GM19238 (cell line): ENCODE results near the gene TCIRG1.

Experiments used
- DNase-seq: peaks from one replicate; pipeline ENCODE4 v3.0.0; 2011; ENCODE audit warnings: low spot score; ENCODE audit not compliant: insufficient read length

TCIRG1 gene

DNA sequence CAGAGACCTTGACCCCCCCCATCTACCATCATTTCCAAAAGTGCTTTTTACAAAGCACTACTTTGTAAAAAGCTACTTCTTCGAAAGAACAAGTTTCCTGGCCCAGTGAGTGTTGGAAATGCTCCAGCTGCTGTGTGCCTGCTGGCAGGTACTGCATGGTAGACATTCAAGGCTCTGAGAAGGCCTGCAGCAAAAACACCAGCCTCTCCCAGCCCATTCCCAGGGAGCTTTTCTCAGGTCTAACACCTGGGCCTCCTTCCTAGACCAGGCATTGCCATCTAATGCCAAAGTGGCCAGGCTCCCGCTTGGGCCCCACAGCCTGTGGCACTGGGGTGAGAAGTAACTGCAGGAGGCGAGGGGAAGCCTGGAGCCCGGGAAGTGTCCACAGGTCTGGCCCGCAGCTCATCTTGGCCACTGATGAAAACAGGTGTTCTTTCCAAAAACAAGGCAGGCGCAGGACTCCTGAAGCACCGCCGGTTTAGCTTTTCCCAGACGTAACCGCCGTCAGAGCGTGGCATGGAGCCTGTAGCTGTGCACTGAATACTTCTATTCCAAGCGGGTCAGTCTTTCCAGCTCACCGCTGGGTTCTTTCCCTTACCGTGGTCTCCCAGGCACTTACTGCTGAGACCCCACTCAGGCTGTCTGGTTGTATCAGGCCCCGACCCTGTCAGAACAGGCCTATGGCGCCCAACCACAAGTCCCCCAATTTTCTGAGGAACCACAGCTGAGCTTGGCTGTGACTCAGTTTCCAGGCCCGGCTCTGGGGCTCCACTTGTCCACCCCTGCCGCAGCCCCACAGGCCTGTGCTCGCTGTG is 1.2 kb upstream of the TCIRG1 start:
- DNase-seq: no peak

DNA sequence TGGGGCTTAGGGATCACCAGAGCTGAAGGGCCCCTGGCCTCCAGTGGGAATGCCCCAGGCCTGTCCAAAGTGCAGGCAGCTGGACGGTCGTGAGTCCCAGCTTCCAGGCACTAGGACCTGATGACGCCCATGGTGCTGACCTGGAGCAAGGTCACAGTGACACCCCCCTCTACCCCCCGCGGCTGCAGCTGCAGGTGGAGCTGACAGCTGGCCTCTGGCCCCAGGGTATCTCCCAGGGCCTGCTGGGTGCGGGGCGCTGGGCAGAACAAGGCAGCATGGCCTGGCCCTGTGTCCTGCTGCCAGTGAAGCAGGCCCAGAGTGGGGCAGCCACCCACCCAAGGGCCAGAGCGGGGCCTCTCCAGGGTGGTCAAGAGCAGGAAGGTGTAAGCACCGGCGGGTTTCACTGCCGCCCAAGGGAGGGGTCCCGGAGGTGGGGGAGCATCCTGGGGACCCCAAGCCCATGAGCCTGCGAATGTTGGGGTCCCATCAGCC is 553 bp upstream of the TCIRG1 start:
- no peak for DNase-seq

DNA sequence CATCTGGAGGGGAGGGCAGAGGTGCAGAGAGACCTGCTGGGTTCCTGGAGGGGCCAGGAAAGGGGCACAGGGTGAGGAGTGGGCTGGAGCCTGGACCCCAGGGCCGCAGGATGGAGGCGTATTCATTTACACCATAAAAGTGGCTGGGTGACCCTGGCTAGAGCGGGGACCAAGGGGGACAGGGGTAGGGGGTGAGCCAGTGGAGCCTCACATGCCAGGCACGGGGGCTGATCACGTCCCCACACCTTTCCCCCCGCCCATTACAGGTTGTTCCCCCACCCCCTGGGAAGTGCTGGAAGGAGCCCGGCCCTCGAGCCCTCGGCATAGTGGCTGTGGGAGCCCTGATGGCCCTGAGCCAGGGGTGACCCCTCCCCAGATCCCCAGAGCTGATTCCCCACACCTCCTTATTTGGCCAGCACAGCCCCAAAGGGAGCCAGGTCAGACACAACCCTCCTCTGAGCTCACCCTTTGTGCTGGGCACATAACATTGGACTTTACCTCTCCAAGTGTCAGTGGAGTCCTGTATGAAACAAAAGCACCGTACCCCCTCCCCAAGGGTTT is 781 bp downstream of the TCIRG1 start:
- DNase-seq: peak; percentile 48

DNA sequence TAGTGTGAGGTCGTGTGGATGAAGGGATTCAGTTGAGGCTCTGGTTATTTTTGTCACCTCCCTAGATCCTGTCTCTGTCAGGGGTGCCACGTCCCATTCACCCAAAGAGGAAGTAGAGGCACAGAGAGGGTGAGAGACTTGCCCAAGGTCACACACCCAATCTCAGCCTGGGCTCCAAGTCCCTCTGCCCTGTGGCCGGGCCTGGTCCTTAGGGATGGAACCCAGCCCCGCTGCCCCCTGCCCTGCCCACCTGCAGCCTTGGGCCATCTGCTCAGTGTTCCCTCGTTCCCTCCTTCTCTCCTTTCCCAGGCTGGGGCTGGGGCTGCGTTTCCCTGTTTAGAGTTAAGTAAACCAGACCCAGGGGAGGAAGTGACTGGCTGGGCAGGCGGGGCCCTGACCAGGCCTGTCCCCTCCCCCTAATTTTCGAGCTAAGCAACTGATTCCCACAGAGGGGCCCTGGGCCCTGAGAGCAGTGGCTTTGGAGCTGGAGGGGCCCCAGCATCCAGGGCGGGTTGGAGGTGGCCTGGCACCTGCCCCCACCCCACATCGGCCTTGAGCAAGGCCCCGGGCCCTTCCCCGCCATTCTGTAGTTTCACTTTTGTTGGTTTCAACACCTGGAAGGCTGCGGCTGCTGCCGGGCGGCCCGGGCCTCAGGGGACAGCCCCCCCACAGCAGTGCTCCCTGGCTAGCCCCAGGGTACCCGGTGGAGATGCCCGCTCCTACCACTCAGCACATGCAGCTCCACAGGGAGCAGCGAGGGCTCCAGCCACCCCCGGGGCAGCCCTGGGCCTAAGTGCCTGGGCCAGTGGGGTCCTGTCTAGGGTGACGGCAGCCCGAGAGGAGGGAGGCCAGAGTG is 1.5 kb downstream of the TCIRG1 start:
- peak; percentile 94 for DNase-seq

DNA sequence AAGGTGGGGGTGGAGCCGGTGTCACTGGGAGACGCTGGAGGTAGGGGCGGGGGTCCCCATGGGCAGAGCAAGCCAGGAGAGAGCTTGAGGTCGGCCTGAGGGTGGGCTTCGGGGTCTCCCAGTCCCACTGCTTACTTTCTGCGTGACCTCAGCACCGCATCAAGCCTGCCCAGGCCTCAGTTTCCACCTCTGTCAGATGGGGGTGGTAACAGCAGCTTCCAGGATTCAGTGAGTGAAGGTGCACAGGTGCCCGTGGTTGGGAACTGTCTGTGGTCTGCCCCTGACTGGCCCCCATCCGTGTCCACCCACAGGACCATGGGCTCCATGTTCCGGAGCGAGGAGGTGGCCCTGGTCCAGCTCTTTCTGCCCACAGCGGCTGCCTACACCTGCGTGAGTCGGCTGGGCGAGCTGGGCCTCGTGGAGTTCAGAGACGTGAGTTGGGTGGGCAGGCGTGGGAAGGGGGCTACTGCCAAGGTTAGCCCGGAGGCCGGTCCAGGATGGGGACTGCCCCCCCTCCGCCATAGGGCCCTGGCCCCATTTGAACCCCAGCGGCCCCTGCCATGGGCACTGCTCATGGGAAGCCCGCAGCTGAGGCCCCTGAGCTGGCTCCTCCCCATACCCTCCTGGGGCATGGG is 2.2 kb downstream of the TCIRG1 start:
- DNase-seq: no peak

DNA sequence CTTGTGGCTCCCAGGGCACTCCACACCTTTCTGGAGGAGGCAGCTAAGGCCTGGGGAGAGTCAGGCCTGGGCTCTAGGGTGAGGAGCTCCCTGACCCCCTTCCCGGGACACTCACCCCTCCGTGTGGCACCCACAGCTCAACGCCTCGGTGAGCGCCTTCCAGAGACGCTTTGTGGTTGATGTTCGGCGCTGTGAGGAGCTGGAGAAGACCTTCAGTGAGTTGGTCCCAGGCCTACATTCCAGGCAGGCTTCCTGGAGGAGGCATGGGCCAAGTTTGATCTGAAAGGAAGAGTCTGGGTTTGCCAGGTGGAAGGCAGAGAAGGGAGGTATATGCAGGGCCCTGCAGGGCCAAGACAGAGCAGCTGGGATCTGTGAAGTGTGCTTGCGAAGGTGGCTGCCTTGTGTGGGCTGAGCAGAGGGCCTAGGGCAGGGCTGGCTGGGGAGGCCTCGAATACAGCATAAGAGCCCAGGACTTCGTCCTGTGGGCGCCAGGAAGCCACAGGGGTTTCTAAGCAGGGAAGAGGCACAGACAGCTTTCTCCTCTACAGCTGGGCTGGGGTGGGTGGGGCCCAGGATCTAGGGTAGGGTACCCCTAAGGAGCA is 2.9 kb downstream of the TCIRG1 start:
- no peak for DNase-seq

DNA sequence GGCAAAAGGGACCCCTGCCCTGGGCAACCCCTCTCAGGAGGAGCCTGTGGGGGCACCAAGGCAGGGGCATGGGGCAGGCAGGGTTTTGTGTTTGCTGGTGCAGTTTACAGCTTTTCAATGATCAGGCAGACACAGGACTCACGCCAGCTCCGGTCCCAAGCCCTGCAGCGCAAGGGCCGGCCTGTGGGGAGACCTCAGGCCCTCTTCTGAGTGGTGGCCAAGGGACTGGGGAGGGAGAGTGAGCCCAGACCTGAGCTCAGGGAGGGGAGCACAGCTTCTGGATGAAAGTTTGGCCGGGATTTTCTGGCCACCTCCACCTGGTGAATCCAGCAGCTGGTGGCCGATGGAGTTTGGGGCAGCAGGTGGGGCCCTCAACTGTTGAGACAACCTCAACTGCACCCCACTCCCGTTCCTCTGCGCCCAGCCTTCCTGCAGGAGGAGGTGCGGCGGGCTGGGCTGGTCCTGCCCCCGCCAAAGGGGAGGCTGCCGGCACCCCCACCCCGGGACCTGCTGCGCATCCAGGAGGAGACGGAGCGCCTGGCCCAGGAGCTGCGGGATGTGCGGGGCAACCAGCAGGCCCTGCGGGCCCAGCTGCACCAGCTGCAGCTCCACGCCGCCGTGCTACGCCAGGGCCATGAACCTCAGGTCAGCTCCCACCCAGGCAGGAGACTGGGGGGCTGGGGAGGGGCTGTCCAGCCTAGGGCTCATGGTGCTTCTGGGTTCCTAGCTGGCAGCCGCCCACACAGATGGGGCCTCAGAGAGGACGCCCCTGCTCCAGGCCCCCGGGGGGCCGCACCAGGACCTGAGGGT is 3.6 kb downstream of the TCIRG1 start:
- DNase-seq: no peak

DNA sequence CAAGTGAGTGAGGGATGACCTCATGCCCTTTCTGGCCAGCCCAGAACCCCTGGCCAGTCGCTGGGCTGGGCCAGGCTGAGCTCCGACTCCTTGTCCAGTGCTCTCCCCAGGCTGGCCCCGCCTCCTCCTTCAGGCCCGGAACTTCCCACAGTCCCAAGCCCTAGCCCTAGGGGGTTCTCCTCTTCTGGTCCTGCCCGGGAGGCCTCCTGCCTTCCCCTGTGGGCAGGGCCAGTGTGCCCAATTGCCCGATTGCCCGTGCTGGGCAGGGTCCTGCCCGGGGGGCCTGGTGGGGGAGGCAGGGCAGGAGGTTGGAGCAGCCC is 4.2 kb downstream of the TCIRG1 start:
- no peak for DNase-seq

DNA sequence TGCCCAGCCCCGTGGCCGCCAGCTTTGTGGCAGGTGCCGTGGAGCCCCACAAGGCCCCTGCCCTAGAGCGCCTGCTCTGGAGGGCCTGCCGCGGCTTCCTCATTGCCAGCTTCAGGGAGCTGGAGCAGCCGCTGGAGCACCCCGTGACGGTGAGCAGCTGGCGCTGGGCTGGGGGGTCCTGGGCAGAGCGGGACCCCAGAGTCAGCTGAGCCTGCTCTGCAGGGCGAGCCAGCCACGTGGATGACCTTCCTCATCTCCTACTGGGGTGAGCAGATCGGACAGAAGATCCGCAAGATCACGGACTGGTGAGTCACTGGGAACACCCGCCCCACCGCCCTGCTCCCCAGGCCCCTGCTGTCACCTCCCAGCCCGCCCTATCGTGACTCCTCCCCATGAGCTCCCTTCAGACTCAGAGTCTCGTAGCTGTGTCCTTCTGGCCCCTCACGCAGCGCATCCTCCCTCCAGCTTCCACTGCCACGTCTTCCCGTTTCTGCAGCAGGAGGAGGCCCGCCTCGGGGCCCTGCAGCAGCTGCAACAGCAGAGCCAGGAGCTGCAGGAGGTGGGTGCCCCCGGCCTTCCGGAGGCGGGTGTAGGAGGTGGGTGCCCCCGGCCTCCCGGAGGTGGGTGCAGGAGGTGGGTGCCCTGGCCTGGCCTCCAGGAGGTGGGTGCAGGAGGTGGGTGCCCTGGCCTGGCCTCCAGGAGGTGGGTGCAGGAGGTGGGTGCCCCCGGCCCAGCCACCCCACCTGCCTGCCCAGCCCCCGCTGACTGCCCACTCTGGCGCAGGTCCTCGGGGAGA is 4.7 kb downstream of the TCIRG1 start:
- no peak for DNase-seq

DNA sequence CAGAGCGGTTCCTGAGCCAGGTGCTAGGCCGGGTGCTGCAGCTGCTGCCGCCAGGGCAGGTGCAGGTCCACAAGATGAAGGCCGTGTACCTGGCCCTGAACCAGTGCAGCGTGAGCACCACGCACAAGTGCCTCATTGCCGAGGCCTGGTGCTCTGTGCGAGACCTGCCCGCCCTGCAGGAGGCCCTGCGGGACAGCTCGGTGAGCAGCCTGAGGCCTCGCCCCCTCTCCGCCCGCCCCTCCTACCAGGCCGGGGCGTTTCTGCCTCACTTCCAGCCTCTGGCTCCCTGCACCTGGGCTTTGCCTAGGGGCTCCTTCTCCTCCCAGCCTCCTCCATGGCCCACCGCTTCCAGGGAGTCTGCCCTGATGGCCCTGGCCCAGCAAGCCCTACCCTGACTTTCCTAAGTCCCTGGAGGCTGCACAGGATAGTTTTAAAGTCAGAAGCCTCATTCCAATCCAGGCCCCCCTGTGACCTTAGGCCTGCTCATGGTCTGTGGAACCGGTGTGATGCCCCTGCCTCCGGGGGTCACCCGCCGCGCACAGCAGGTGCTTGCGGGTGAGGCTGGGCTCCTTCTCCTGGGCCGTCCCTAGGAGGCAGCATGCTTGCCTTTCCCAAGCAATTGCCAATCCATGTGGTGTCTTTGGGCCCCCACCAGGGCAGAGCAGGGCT is 5.5 kb downstream of the TCIRG1 start:
- DNase-seq: no peak

DNA sequence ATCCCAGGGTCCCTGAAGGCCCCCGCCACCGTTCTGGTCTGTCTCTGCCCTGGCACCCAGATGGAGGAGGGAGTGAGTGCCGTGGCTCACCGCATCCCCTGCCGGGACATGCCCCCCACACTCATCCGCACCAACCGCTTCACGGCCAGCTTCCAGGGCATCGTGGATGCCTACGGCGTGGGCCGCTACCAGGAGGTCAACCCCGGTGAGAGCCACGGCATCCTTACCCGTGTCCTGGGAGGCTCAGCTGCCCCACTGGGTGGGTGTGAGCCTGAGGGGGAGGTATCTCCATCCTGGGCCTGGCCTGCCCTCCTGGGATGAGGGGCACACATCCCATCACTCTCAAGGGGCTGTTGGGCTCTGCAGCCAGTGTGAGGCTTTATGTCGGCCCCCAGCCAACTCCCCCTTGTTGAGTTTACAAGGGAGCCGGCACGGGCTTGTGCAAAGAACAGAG is 6.1 kb downstream of the TCIRG1 start:
- no peak for DNase-seq

DNA sequence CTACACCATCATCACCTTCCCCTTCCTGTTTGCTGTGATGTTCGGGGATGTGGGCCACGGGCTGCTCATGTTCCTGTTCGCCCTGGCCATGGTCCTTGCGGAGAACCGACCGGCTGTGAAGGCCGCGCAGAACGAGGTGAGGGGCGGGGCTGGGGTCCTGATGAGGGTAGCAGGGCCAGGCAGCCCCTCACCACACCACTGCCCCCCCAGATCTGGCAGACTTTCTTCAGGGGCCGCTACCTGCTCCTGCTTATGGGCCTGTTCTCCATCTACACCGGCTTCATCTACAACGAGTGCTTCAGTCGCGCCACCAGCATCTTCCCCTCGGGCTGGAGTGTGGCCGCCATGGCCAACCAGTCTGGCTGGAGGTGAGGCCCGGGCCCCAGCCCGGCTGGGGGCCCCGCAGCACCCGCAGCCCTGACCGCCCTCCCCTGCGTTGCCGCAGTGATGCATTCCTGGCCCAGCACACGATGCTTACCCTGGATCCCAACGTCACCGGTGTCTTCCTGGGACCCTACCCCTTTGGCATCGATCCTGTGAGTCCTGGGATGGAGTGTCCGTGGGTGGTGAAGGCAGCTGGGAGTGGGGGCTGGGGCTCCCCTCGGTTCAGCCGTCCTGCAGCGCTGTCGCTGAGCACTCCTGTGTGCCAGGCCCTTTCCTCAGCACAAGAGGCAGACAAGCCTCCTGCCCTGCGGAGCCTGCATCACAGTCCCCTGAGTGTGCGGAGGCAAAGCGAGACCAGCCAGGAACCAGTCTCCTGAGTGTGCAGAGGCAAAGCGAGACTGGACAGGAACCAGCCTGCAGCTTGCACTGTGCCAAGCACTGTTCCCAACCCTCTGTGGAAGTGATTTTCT is 8.8 kb downstream of the TCIRG1 start:
- DNase-seq: no peak

DNA sequence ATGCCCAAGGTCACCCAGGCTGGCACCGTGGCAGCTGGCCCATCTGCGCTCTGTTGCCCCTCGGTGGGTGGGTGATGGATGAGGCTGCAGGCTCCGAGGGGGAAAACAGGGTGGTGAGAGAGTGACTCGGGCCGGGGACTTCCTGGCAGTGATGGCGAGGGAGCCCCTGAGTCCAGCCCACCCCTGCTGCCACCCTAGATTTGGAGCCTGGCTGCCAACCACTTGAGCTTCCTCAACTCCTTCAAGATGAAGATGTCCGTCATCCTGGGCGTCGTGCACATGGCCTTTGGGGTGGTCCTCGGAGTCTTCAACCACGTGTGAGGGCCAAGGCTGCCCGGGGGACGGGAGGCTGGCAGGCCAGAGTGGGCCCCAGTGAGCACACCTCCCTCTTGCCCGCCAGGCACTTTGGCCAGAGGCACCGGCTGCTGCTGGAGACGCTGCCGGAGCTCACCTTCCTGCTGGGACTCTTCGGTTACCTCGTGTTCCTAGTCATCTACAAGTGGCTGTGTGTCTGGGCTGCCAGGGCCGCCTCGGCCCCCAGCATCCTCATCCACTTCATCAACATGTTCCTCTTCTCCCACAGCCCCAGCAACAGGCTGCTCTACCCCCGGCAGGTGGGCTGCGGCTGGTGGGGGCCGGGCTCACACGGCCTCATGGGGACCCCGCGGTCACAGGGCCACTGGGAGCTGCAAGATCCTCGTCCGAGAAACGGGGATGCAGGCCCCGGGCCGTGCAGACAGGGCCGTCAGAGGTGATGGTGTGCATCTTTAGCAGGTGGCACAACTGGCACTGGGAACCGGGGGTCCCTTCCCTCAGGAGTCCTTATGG is 10.1 kb downstream of the TCIRG1 start:
- no peak for DNase-seq

DNA sequence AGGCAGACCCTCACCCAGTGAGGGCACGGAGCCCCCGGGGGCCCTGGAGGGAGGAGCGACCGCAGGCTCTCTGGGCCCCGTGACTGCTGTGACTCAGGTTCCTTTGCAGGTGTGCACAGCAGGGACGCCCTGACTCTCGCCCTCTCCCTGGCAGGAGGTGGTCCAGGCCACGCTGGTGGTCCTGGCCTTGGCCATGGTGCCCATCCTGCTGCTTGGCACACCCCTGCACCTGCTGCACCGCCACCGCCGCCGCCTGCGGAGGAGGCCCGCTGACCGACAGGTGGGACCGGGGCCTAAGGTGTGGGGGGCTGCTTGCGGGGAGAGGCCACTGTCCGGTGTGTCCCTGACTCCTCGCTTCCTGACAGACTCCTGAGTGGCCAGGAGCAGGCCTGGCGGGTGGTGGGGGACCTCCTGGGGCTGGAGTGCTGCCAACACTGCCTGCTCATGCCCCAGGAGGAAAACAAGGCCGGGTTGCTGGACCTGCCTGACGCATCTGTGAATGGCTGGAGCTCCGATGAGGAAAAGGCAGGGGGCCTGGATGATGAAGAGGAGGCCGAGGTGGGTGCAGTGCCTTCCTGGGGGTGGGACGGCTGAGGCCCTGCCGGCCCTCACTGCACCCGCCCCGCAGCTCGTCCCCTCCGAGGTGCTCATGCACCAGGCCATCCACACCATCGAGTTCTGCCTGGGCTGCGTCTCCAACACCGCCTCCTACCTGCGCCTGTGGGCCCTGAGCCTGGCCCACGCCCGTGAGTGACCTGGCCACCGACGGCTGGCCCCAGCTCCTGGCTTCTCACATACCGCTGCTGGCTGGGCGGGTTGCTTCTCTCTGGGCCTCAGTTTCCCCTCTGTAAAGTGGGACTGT is 10.9 kb downstream of the TCIRG1 start:
- DNase-seq: no peak

DNA sequence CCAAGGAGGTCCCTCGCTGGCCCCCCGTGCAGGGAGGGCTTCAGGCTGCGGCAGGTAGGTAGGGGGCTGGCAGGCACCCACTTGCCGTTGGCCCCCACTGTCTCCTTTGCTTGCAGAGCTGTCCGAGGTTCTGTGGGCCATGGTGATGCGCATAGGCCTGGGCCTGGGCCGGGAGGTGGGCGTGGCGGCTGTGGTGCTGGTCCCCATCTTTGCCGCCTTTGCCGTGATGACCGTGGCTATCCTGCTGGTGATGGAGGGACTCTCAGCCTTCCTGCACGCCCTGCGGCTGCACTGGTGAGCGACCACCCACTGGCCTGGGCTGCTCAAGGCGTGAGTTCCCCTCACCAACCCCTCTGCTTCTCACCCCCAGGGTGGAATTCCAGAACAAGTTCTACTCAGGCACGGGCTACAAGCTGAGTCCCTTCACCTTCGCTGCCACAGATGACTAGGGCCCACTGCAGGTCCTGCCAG is 11.6 kb downstream of the TCIRG1 start:
- DNase-seq: no peak
